HL-60 (cell line): Measurements from ENCODE around the gene BLOC1S1.

Source experiments
- POLR2AphosphoS5 ChIP-seq: IDR thresholded peaks from 2 replicates; pipeline ENCODE4 v1.6.1; 2012; ENCODE audit warnings: low read depth
- TF ChIP-seq, protein P1 (sequence below): IDR thresholded peaks from one replicate; pipeline ENCODE4 v1.5.1; 2011; ENCODE audit warnings: low read length, control low read depth, inconsistent platforms; ENCODE audit not compliant: insufficient read depth
- TF ChIP-seq, protein P2 (sequence below): IDR thresholded peaks from 2 replicates; pipeline ENCODE4 v1.6.1; 2012; ENCODE audit warnings: low read depth; ENCODE audit not compliant: insufficient replicate concordance

DNA sequence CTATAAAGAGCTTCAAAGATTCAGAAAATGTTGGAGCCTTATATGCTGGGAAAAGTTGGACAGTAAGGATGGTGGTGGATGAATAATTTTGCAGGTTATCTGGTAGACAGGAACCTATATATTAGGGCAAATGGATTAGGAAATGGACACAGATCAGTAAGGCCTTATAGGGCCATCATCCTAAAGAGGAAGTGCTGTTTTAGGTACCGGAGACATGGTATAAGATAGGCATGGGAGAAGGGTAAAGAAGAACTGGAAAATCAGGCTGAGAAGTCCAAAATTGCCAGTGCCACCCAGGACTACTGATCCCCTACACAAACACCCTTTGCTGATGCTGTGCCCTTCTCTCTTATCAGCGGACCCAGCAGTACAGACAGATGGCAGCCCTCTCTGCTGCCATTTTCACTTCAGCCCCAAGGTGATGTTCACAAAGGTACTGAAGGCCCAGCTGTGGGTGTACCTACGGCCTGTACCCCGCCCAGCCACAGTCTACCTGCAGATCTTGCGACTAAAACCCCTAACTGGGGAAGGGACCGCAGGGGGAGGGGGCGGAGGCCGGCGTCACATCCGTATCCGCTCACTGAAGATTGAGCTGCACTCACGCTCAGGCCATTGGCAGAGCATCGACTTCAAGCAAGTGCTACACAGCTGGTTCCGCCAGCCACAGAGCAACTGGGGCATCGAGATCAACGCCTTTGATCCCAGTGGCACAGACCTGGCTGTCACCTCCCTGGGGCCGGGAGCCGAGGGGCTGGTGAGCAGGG is 32.6 kb downstream of the BLOC1S1 start:
- TF ChIP-seq, protein P1, sequence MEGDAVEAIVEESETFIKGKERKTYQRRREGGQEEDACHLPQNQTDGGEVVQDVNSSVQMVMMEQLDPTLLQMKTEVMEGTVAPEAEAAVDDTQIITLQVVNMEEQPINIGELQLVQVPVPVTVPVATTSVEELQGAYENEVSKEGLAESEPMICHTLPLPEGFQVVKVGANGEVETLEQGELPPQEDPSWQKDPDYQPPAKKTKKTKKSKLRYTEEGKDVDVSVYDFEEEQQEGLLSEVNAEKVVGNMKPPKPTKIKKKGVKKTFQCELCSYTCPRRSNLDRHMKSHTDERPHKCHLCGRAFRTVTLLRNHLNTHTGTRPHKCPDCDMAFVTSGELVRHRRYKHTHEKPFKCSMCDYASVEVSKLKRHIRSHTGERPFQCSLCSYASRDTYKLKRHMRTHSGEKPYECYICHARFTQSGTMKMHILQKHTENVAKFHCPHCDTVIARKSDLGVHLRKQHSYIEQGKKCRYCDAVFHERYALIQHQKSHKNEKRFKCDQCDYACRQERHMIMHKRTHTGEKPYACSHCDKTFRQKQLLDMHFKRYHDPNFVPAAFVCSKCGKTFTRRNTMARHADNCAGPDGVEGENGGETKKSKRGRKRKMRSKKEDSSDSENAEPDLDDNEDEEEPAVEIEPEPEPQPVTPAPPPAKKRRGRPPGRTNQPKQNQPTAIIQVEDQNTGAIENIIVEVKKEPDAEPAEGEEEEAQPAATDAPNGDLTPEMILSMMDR: no peak
- TF ChIP-seq POLR2AphosphoS5: 0 out of 2 replicates have a peak, but pooled peaks have one; percentile 19
- TF ChIP-seq, protein P2, sequence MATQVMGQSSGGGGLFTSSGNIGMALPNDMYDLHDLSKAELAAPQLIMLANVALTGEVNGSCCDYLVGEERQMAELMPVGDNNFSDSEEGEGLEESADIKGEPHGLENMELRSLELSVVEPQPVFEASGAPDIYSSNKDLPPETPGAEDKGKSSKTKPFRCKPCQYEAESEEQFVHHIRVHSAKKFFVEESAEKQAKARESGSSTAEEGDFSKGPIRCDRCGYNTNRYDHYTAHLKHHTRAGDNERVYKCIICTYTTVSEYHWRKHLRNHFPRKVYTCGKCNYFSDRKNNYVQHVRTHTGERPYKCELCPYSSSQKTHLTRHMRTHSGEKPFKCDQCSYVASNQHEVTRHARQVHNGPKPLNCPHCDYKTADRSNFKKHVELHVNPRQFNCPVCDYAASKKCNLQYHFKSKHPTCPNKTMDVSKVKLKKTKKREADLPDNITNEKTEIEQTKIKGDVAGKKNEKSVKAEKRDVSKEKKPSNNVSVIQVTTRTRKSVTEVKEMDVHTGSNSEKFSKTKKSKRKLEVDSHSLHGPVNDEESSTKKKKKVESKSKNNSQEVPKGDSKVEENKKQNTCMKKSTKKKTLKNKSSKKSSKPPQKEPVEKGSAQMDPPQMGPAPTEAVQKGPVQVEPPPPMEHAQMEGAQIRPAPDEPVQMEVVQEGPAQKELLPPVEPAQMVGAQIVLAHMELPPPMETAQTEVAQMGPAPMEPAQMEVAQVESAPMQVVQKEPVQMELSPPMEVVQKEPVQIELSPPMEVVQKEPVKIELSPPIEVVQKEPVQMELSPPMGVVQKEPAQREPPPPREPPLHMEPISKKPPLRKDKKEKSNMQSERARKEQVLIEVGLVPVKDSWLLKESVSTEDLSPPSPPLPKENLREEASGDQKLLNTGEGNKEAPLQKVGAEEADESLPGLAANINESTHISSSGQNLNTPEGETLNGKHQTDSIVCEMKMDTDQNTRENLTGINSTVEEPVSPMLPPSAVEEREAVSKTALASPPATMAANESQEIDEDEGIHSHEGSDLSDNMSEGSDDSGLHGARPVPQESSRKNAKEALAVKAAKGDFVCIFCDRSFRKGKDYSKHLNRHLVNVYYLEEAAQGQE: no peak
